Lung (tissue), 12 donors: ENCODE data around the gene SLAMF7. TPM values are rescaled to one million over a fixed set of nuclear protein-coding genes. Genes with fewer than 3 reads are reported as not detected.

Experiments
- ATAC-seq: fragments of 200-7000 bp; cut with Tn5 transposase; one replicate; pipeline ENCODE4 v1.9.1; 2020; ENCODE audit warnings: moderate number of reproducible peaks; ENCODE audit not compliant: insufficient read depth, low FRiP score
- DNase-seq, 3 donors: peaks; one replicate each; pipeline ENCODE4 v3.0.0-alpha.2; 2013 to 2017
- H3K27ac ChIP-seq, 2 donors: one replicate each; pipeline ENCODE4 v1.5.1; 2013; ENCODE audit warnings: mild to moderate bottlenecking in 2 of 2, moderate library complexity in 2 of 2, control low read depth in 1 of 2, inconsistent platforms in 1 of 2, low read depth in 1 of 2, low read length in 1 of 2
- H3K27me3 ChIP-seq, 3 donors: one replicate each; pipeline ENCODE4 v1.5.1; 2013; ENCODE audit warnings: low read length in 2 of 3; ENCODE audit not compliant: control insufficient read depth in 3 of 3, insufficient read depth in 3 of 3
- H3K36me3 ChIP-seq, 4 donors: one replicate each; pipeline ENCODE4 v1.5.1; 2013; ENCODE audit warnings: low read length in 4 of 4, mild to moderate bottlenecking in 1 of 4, moderate library complexity in 1 of 4; ENCODE audit not compliant: control insufficient read depth in 4 of 4, insufficient read depth in 4 of 4
- H3K4me1 ChIP-seq, 5 donors: one replicate each; pipeline ENCODE4 v1.5.1; 2013; ENCODE audit warnings: low read length in 5 of 5, mild to moderate bottlenecking in 2 of 5, moderate library complexity in 1 of 5; ENCODE audit not compliant: control insufficient read depth in 5 of 5, insufficient read depth in 5 of 5
- H3K4me3 ChIP-seq: one replicate; pipeline ENCODE4 v1.5.1; 2013; ENCODE audit warnings: mild to moderate bottlenecking, control low read depth, moderate library complexity
- H3K9ac ChIP-seq, 2 donors: one replicate each; pipeline ENCODE4 v1.5.1; 2013; ENCODE audit warnings: low read length in 2 of 2, control low read depth in 1 of 2; ENCODE audit not compliant: insufficient read depth in 1 of 2
- H3K9me3 ChIP-seq, 4 donors: one replicate each; pipeline ENCODE4 v1.5.1; 2013; ENCODE audit warnings: low read length in 3 of 4, mild to moderate bottlenecking in 1 of 4, moderate library complexity in 1 of 4; ENCODE audit not compliant: control insufficient read depth in 4 of 4, insufficient read depth in 3 of 4
- CTCF ChIP-seq: IDR thresholded peaks from 2 replicates; pipeline ENCODE4 v1.5.1; 2012; ENCODE audit warnings: mild to moderate bottlenecking; ENCODE audit errors: control extremely low read depth, extremely low read depth
- WGBS, 2 donors: extraction: QIAGEN DNeasy Blood & Tissue Kit; methylation state at CpG; one replicate each; pipeline ENCODE4 v1.1.7; 2013; 5-methylcytosine and 5-hydroxymethylcytosine counted together
- polyA plus RNA-seq, 2 donors: library from polyadenylated mRNA; stranded (reverse); fragments of 200-250 nt; gene quantifications; one replicate each; pipeline ENCODE4 v1.2.1, GENCODE V29; 2013
- total RNA-seq, 2 donors: library from RNA; depleted of rRNA in 1 of 2; stranded (reverse); fragments of >200 nt in 1 of 2; gene quantifications; one replicate each; pipeline ENCODE4 v1.2.1, GENCODE V29; 2014 to 2021
- donor health status: control.
- donor health status: control.
- donor health status: Bipolar disorder and iron deficiency.
- donor health status: healthy.
- donor health status: DM: yes; HTN: yes; CAD: no.

SLAMF7 gene
- total and polyA plus RNA-seq, 4 donors = 4.6 to 69.4 (median 10.0) TPM

GRCh38 chr1:160801836-160802580 lies 63.0 kb downstream of the SLAMF7 start:
- TF ChIP-seq CTCF = no peak
- no peaks in the 10 kb centered on the region for H3K4me1 ChIP-seq
- no peak for DNase-seq
- ATAC-seq = no peak
- H3K27me3 ChIP-seq = peaks cover 0 to under 1% (median 0%) of the 10 kb centered on the region in 3 donors
- H3K27ac ChIP-seq = no peak overlapping the region
- H3K9ac ChIP-seq = no peak overlapping the region
- WGBS, 2 donors = 95 to 98% methylated on average over 43 of the region's 43 CpGs
- no peak overlapping the region for H3K4me3 ChIP-seq
- H3K9me3 ChIP-seq = peaks cover 0 to 6% (median 2%) of the 10 kb centered on the region in 4 donors
- H3K36me3 ChIP-seq = no peaks in the 10 kb centered on the region

Other genes with a start within 250 kb of the SLAMF7 start
- 1 to 10 TPM; 1.9 to 2.4 TPM for gene SLAMF6, start 216.0 kb upstream of the SLAMF7 start, total RNA-seq
- gene SLAMF6, start 216.0 kb upstream of the SLAMF7 start, polyA plus RNA-seq = 1 to 10 TPM in 1 of 2 donors, under 1 TPM in 1; 0.73 to 2.4 TPM
- 10 to 100 TPM; 10.8 to 18.8 TPM for gene CD84, start 159.8 kb upstream of the SLAMF7 start, total RNA-seq
- gene CD84, start 159.8 kb upstream of the SLAMF7 start, polyA plus RNA-seq = 10 to 100 TPM in 1 of 2 donors, 1 to 10 TPM in 1; 1.9 to 10.7 TPM
- 1 to 10 TPM in 1 of 2 donors, under 1 TPM in 1; 0.95 to 2.0 TPM for gene SLAMF1, start 92.2 kb upstream of the SLAMF7 start, total RNA-seq
- gene SLAMF1, start 92.2 kb upstream of the SLAMF7 start, polyA plus RNA-seq = 10 to 100 TPM in 1 of 2 donors, under 1 TPM in 1; 0.39 to 27.0 TPM
- gene CD48, start 27.4 kb upstream of the SLAMF7 start, total RNA-seq = 10 to 100 TPM; 17.6 to 33.6 TPM
- gene CD48, start 27.4 kb upstream of the SLAMF7 start, polyA plus RNA-seq = 100 to 1,000 TPM in 1 of 2 donors, 10 to 100 TPM in 1; 16.4 to 126 TPM
- gene LY9, start 56.9 kb downstream of the SLAMF7 start, total RNA-seq = 1 to 10 TPM; 1.3 to 3.4 TPM
- gene LY9, start 56.9 kb downstream of the SLAMF7 start, polyA plus RNA-seq = 1 to 10 TPM in 1 of 2 donors, under 1 TPM in 1; 0.94 to 1.5 TPM
- gene CD244, start 123.6 kb downstream of the SLAMF7 start, total RNA-seq = 1 to 10 TPM; 1.5 to 3.2 TPM
- gene CD244, start 123.6 kb downstream of the SLAMF7 start, polyA plus RNA-seq = 1 to 10 TPM in 1 of 2 donors, under 1 TPM in 1; 0.57 to 3.1 TPM
- 1 to 10 TPM; 1.6 to 3.3 TPM for gene ITLN1, start 145.9 kb downstream of the SLAMF7 start, total RNA-seq
- 100 to 1,000 TPM in 1 of 2 donors, under 1 TPM in 1; 0.86 to 110 TPM for gene ITLN1, start 145.9 kb downstream of the SLAMF7 start, polyA plus RNA-seq
- 10 to 100 TPM in 1 of 2 donors, 1 to 10 TPM in 1; 1.6 to 13.8 TPM for gene ITLN2, start 215.6 kb downstream of the SLAMF7 start, total RNA-seq
- gene ITLN2, start 215.6 kb downstream of the SLAMF7 start, polyA plus RNA-seq = 10 to 100 TPM in 1 of 2 donors, 1 to 10 TPM in 1; 9.0 to 23.7 TPM